GM18520 (cell line): Measurements from ENCODE around the gene ARHGAP29.

ENCODE experiments used
- ATAC-seq: cut with Tn5 transposase; IDR thresholded peaks from one replicate; pipeline ENCODE4 v1.9.1; 2021; ENCODE audit not compliant: unreplicated experiment

Gene ARHGAP29

DNA sequence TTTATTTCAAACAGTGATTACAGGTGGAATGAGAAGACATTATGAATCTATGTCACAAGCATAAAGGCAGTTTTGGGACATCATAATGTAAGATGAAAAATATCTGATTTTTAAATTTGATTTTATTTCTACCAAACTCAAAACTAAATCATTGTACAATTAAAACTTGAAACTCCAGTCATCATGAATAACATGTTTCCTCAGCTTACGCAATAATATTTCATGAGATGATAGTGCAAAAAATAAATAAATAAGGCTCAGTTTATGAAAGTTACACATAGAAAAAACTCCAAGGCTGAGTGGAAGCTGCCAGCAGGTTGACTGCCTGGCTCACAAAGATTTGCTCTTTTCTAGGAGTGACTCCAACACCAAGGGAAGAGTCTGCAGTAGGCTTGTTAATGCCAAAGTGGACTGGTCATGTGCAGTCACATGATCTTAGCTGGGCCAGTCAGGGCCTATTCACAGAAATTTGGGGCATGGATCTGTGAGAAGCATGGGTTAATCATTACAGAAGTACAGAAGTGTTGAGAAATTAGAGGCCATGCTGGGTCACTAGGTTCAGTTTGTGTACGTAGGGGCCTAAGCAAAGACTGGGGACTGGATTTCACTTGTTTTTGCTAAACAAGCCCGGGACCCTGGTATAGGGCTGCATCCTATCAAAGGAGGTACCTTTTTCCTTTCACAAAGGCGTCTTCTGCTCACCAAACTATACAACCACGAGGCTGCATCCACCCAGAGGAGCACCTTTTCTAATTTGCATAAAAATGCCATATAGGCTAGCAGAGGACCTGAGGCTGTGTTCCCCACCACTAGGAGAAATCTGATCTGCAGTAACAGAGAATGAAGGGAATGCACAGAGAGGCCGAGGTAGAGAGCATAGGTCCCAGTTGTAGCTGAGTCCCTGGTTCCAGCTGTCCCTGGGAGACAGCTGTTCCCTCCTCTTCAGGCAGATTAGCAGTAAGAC, 111.6 kb downstream of the ARHGAP29 start:
- no peak for ATAC-seq

DNA sequence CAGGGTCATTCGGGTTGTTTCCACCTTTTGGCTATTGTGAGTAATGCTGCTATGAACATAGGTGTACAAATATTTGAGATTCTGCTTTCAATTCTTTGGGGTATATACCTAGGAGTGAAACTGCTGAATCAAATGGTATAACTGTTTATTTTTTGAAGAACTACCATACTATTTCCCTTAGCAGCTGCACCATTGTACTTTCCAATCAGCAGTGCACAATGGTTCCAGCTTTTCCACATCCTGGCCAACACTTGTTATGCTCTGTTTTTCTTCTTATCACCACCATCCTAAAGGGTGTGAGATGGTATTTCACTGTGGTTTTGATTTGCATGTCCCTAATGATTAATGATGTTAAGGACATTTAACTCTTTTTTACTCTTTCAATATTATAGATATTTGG, 112.8 kb downstream of the ARHGAP29 start:
- ATAC-seq: no peak

GRCh38 chr1:94122201-94122970, 115.0 kb downstream of the ARHGAP29 start:
- no peak for ATAC-seq
